Activated naive CD4-positive, alpha-beta T cell treated with anti-CD3 and anti-CD28 coated beads, Interleukin-2, amount 50 U/mL, for 16 hours (primary cell): ENCODE measurements around the gene ATP9B.
"Not testable (repeated sequence)": the region's sequence is repeated elsewhere in the genome, so short reads cannot be mapped to it uniquely, and the experiment has no call there.

Experiments
- DNase-seq: peaks from one replicate; pipeline ENCODE4 v3.0.0-alpha.2; 2020

The ATP9B gene

DNA sequence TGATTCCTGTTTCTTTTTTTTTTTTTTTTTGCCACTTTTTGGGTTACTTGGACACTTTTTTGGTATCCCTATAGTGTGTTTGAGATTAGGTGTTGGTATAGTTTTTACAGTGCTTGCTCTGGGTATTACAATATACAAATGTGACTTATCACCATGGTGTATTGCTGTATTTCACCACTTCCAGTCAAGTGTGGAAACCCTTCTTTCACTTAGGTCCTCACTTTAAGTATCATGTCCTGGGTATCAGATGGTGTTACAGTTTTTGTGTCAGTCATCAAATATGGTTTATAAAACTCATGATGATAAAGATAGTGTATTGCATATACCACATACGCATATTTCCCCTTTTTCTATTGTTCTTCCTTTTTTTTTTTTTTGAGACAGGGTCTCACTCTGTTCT is 1.8 kb downstream of the ATP9B start:
- no peak for DNase-seq

DNA sequence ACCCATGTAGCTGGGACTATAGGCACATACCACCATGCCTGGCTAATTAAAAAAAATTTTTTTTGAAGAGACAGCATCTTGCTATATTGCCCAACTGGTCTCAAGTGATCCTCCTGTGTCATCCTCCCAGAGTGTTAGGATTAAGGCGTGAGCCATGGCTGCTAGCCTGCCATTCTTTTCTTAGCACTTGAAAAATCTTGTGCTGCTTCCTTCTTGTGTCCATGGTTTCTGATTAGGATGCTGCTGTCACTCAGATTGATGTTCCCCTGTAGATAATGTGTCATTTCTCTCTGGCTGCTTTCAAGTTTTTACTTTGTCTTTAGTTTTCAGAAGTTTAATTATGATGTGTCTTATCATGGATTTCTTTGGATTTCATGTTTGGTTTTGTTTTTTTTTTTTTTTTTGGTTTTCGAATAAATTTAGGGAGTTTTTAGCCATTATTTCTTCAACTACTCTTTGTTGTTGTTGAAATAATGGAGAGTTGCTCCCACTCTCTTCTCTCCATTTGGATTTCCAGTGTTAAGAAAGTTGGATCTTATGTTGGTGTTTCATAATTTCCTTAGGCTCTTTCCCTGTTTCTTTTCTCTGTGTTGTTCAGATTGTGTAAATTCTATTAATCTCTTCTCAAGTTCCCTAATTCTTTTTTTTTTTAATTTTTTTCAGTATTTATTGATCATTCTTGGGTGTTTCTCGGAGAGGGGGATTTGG is 2.5 kb downstream of the ATP9B start:
- no peak for DNase-seq

- not testable (repeated sequence) for DNase-seq
Measured at GRCh38 chr18:79072655-79073054, 3.5 kb downstream of the ATP9B start.

GRCh38 chr18:79077181-79077580 is 8.0 kb downstream of the ATP9B start:
- no peak for DNase-seq

DNA sequence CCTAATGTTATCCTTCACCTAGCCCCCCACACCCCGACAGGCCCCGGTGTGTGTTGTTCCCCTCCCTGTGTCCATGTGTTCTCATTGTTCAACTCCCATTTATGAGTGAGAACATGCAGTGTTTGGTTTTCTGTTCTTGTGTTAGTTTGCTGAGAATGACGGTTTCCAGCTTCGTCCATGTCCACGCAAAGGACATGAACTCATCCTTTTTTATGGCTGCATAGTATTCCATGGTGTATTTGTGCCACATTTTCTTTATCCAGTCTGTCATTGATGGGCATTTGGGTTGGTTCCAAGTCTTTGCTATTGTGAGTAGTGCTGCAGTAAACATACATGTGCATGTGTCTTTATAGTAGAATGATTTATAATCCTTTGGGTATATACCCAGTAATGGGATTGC is 9.6 kb downstream of the ATP9B start:
- not testable (repeated sequence) for DNase-seq

GRCh38 chr18:79092874-79093273 is 23.7 kb downstream of the ATP9B start:
- DNase-seq, result no peak

GRCh38 chr18:79093986-79094385 is 24.8 kb downstream of the ATP9B start:
- DNase-seq, result no peak

DNA sequence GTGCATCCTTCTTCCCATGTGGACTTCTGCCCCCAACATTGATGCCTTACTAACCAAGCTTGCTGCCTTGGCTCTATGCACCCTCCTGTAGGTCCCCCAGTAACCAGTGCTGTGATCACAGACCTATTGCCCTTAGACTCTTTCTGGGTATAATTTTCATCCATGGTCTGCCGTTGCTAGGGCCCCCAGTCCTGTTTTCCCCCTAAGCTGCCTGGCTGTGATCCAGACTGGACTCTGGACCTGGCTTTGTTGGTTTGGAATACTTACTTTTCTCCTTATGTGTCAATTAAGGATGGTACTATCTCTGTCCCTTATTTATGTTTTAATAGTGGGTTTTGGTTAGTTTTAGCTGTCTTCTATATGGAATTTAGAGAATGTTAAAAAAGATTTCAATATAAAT is 26.0 kb downstream of the ATP9B start:
- no peak for DNase-seq

DNA sequence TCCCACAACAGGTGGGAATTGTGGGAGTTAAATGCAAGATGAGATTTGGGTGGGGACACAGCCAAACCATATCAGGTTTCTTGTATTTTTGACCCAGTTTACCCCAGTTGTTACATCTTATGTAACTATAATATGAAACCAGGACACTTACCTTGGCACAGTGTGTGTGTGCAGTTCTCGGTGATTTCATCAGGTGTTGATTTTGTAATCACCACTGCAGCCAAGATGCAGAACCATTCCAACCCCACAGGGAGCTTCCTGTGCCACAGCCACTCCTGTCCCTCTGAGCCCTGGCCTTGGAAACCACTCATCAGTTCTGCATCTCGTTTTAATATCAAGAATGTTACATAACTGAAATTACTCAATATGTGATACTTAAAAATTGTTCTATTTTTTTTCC is 31.8 kb downstream of the ATP9B start:
- no peak for DNase-seq

DNA sequence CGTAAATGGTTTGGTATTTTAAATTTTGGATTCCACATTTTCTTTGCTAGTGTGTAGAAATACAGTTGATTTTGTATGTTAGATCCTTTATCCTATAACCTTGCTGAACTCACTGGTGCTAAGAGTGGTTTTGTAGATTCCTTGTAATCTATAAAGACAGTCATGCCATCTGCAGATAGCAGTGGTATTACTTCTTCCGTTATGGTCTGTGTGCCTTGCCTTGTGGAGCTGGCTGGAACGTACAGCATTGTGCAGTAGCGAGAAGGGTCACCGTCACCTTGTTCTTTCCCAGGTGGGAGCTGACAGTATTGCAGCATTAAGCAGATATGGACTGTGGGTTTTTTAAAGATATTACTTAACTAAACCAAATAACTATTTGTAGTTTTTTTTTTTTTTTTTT is 33.7 kb downstream of the ATP9B start:
- DNase-seq, result no peak

GRCh38 chr18:79104137-79104536 is 34.9 kb downstream of the ATP9B start:
- DNase-seq, result no peak

DNA sequence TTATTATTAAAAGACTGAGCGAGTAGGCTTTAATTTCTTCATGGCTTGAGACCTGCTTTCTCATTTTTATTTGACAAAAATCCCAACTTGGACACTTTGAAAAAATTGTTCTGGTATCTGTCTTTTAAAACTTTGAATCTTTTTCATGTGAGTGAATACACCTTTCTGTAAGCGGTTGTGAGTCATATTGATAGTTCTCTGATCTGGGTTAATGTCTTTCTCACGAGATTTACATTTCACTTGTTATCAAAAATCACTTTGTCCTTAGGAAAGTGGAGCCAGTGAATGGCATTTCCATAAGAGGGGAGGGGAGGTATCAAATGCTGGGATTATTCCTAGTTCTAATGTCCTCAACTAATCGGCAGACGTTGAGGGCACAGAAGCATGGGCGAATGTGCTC is 36.3 kb downstream of the ATP9B start:
- DNase-seq, result no peak

- DNase-seq, result no peak
Measured at GRCh38 chr18:79106084-79106483, 36.9 kb downstream of the ATP9B start.

DNA sequence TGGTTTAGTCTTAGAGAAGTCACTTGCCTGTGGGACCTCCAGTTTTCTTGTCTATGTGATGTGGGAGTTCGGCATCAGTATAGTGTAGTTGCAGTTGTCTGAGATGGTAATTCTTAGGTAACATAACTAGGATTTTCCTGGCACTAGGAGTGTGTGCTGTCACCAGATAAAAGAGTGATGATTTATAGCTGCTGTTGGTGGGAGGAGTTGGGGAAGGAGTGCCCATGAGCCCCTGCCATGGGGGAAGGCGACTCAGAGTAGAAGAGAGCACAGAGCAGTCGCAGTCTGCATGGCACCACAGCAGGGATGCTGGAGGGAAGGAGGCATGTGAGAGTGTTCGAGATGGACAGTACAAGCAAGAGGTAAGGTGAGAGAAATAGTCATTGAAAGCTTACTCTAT is 38.7 kb downstream of the ATP9B start:
- DNase-seq, result no peak

- DNase-seq, result no peak
Measured at GRCh38 chr18:79108549-79109215, 39.5 kb downstream of the ATP9B start.

- no peak for DNase-seq
Measured at GRCh38 chr18:79111483-79111882, 42.3 kb downstream of the ATP9B start.

DNA sequence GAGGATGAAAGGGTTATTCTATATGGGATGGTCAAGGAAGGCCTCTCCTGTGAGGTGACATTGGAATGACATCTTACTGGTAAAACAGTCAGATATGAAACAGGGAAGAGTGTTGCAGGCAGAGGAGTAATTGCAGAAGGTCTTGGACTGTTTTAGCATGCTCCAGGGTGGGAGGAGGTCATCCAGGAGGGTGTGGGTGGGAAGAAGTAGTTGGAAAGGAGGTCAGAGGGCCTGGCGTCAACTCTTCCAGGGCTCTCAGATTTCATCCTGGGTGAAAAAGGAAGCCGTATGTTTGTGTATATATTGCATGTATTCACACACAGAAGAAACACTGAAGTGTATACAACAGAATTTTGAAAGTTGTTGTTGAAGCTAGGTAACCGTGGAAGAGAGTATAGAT is 48.2 kb downstream of the ATP9B start:
- DNase-seq, result no peak

DNA sequence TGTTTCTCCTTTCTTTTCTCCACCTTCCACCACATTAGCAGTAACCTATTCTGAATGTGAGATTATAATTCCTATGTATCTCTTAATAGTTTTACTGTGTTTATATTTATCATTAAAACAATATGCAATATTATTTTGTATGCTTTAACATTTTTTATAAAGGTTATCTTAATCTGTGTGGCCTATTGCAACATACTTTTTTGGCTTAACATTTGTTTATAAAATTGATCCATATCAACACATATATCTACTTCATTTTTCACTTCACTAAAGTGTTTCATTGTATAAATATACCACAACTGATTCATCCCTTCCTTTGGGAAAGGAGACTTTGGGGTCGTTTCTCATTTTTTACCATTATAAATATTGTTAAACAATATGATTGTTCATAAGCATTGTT is 48.6 kb downstream of the ATP9B start:
- no peak for DNase-seq

GRCh38 chr18:79118797-79119196 is 49.6 kb downstream of the ATP9B start:
- no peak for DNase-seq

- DNase-seq, result no peak
Measured at GRCh38 chr18:79121746-79122474, 52.7 kb downstream of the ATP9B start.

DNA sequence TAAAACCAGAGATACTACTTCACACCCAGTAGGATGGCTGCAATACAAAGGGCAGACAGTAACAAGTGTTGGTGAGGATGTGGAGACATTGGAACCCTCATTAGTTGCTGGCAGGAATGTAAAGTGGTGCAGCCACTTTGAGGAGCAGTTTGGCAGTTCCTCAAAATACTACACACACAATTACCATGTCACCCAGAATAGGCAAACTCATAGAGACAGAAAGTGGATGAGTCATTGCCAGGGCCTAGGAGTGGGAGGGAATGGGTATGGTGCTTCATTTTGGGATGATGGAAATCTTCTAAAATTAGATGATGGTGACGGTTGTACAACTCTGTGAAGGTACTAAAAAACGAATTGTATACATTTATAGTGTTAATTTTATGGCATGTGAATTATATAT is 54.8 kb downstream of the ATP9B start:
- DNase-seq, result no peak

DNA sequence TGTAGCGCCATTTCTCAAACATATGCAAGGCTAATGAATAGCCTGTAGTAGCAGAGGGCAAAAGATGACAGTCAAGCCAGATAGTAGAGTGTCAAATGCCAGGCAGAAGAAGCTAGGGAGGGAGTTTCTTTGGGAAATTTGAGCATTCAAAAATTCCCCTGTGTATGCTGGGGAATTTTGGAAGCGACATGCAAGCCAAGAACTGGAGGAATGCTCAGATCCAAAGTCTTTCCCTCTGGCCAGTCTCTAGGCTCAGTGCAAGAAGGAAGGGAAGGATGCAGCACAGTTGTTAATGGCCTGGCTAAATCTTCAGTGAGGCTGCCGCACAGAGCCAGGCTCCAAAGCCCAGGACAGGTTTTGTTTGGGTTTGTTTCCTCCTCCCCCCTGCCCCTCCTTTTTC is 59.9 kb downstream of the ATP9B start:
- DNase-seq, result no peak

GRCh38 chr18:79133724-79134123 is 64.5 kb downstream of the ATP9B start:
- no peak for DNase-seq

DNA sequence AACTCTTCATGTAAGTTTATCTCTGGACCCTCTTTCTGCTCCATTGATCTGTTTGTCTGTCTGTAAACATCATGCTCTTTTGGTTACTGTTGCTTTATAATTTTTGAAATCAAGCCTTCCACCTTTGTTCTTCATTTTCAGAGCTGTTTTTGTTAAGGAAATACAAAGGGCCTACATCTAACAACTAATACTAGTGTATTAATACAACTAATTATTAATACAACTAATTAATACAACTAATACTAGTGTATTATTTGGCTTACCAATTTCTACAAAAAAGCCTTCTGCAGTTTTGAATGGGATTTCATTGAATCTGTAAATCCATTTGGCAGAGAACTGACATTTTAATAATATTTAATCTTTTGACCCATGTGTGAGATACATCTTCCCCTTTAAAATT is 66.7 kb downstream of the ATP9B start:
- DNase-seq, result no peak
